RWPE1 (cell line): ENCODE measurements around the gene MAMDC4.
A peak's percentile ranks its signal among the peaks of the same experiment; 100 is the strongest.

ENCODE experiments used
- CTCF ChIA-PET: fragments of 350-600 bp; sonication (Branson Sonifier 250); formaldehyde crosslinking; extraction: SDS; loops from one replicate; lab custom pipeline; 2021; lab: Yijun Ruan, JAX
- POLR2A ChIA-PET: fragments of 400-600 bp; formaldehyde crosslinking; extraction: SDS; loops from one replicate; lab custom pipeline; 2020; ENCODE audit warnings: antibody characterized with exemption; ENCODE audit not compliant: low non-redundant PET; lab: Yijun Ruan, JAX
- DNase-seq: peaks from one replicate; pipeline ENCODE4 v3.0.0; 2012; ENCODE audit warnings: low spot score
- H3K27ac ChIP-seq: fragments of 450-650 bp; 2 replicates; pipeline ENCODE4 v1.5.1; 2017
- CTCF ChIP-seq: fragments of 450-650 bp; conservative IDR thresholded peaks from 2 replicates; pipeline ENCODE4 v1.5.1; 2017; ENCODE audit warnings: low read depth, mild to moderate bottlenecking

Gene MAMDC4

GRCh38 chr9:136900556-136900955 lies 48.4 kb downstream of the MAMDC4 start:
- CTCF ChIA-PET, result no interaction called here
- POLR2A ChIA-PET, result no interaction called here
- no peak for DNase-seq
- TF ChIP-seq CTCF, result no peak
- H3K27ac ChIP-seq, result peak overlapping the region; percentile 80

- no peak for TF ChIP-seq CTCF
- ChIA-PET CTCF (interaction anchor here (1.5 kb wide), 1 partner anchor 9 kb away, joined by 4 read pairs; no protein-coding TSS in a partner anchor), POLR2A (no interaction called here)
- peak; percentile 81 for DNase-seq
- peak overlapping the region; percentile 80 for H3K27ac ChIP-seq
These were observed 48.9 kb downstream of the MAMDC4 start for GRCh38 chr9:136900988-136901515.

- TF ChIP-seq CTCF, result no peak
- CTCF ChIA-PET, result interaction anchor here (0.5 to 1.5 kb wide), 3 partner anchors 9 to 521 kb away, joined by 4 read pairs; partner anchors contain the start of genes EXD3 and NOXA1
- H3K27ac ChIP-seq, result peak overlapping the region; percentile 80
- POLR2A ChIA-PET, result no interaction called here
- DNase-seq, result peak; percentile 100
These were observed 49.5 kb downstream of the MAMDC4 start for GRCh38 chr9:136901516-136902258.

GRCh38 chr9:136902259-136902821 lies 50.2 kb downstream of the MAMDC4 start:
- TF ChIP-seq CTCF, result no peak
- CTCF ChIA-PET, result interaction anchor here (0.5 to 1.5 kb wide), 4 partner anchors 8 to 521 kb away, joined by 4 to 9 read pairs (median 4); partner anchors contain the start of genes EXD3 and NOXA1
- POLR2A ChIA-PET, result interaction anchor here (0.6 kb wide), 1 partner anchor 12 kb away, joined by 4 read pairs; no protein-coding TSS in a partner anchor
- DNase-seq, result peak; percentile 77
- peak overlapping the region; percentile 80 for H3K27ac ChIP-seq

DNA sequence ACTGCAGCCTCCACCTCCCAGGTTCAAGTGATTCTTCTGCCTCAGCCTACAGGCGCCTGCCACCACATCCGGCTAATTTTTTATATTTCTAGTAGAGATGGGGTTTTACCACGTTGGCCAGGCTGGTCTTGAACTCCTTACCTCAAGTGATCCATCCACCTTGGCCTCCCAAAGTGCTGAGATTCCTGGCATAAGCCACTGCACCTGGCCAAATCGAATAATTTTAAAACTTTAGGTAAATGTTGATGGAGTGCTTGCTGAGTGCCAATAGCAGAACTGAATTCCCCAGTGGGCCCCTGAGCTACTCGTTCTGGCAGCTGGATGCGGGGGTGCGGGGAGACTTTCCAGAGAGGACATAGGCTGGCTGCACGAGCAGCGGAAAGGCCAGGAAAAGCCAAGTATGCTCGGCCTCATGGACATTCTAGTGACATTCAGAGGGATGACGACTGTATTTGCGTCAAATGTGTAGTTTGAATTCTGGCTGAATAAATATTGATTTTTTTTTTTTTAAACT lies 51.0 kb downstream of the MAMDC4 start:
- DNase-seq, result no peak
- ChIA-PET CTCF (interaction anchor here (0.5 kb wide), 2 partner anchors 10 to 30 kb away, joined by 3 to 9 read pairs; no protein-coding TSS in a partner anchor), POLR2A (no interaction called here)
- no peak for TF ChIP-seq CTCF
- H3K27ac ChIP-seq, result peak overlapping the region; percentile 80

GRCh38 chr9:136906266-136906665 lies 54.1 kb downstream of the MAMDC4 start:
- peak overlapping the region; percentile 20; the same call in 1 of the 2 replicates for H3K27ac ChIP-seq
- POLR2A ChIA-PET, result no interaction called here
- DNase-seq, result no peak
- no peak for TF ChIP-seq CTCF
- CTCF ChIA-PET, result no interaction called here
